GDM1 (cell line): ENCODE measurements around the gene HOXA13.
A peak's percentile ranks its signal among the peaks of the same experiment; 100 is the strongest.

ENCODE experiments used
- DNase-seq: peaks from one replicate; lab custom pipeline; 2025; lab: John Stamatoyannopoulos, UW

The HOXA13 gene

DNA sequence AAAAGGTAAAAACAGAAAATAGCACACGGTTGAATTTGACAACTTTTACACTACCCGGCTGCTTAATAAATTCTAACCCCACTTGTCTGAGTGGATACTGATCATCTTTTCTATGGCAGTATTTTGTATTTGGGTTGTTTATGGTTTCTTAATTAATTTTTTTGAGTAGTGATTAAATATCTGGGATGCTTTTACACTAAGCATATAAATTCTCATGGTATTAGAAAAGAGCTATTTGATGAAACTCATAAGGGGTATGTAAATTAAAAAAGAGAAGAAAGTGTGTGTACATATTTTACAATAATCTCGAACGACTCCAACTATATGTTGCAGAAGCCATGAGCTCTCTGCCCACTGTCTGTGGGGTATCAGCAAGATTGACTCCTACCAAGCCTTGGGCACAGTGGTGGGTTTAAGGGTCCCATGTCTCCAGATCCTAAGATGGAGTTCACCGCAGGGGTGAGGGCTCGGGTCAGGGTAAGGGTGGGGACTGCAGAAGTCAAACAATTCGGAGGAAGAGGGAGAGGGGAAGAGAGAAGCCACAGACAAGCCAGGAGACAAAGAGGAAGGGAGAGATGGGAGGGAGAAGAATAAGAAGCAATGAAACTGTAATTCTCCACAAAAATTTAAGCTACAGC is 7.6 kb upstream of the HOXA13 start:
- DNase-seq, result no peak

DNA sequence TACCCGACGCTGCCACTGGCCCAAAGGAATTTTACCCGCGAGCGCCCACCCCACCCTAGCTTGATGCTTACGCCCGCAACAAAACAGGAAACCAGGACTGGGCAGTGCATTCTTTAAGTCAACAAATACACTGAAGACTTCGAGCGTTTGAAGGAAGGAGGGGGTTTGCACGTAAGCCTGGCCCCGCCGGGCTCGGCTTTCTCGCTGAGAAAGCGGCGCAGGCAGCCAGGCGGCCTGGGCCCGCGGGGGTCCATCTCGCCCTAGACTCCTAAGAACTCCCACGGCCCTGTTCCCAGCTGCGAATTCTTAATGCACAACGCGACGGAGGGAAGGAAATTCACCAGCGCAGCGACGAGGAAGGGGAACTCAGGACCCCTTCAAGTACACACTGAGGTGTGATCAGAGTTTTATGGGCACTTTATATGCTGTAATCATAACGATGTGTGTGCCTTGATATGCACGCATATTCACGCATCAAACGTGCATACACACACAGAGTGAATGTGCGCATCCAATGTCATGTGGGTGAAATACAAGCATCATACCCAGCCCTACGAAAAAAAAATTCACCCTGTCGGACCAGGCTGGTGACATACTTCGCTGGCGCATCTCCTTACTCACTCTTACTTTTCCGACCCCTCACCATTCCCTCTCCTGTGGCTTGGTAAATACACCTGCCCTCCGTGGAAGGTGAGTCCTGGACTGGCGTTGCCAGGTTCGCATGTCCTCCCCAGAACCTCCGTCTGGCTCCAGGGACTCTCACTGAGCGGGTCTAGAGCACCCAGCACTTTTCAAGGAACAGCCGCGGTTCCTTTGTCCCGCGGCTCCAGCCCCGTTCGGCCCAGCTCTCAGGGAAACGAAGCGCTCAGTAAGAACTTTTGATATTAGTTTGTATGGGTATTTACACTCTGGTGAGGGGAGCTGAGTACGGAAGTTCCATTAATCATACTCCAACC is 5.7 kb upstream of the HOXA13 start:
- no peak for DNase-seq

DNA sequence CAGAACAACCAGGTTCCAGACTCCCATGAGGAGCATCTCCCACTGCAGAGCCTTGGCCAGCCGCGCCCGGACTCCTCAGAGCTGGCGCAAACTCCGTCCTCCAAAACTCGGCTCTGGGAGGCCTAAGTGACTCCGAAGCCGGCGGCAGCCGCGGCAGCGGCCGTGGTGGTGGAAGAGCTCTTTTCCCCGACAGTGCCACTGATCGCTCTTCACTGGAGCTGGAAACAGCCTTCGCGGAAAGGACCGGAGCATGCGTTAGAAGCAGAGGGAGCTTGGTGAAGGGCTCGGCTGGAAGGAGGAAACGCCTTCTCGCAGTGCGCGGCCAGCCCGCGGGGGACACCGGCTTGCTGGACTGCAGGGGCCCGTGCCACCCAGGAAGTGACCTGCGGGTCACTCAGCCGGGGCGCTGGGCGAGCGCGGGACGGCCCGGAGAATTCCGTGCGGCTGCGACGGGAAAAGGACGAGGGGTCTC is 5.0 kb upstream of the HOXA13 start:
- no peak for DNase-seq

DNA sequence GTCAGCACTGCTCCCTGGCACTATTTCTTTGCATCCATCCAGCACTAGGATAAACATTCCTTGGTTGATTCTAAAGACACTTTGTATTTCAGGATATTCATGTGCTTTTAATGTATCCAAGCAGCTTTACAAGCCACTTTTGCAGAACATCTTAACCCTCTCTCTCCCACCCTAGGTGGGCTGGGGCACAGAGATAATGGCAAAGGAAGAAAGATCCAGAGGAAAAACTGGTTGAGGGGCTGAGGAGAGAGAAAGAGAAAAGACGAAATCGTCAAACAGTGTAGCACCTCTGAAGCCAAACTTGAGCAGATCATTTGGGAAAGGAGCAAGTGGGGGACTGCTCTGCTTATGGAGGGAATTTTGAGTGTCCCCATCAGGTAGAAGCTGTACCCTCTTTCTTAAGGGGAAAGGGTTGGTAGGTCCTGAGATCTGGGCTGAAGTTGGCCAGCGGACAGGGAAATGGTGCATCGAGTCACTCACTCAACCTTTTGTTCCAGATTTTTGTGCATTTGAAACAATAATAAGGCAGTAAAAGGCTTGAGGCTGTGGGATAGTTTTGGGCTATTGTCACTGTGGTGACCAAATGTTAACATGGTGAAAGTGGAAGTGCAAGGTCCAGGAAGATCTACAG is 4.2 kb upstream of the HOXA13 start:
- DNase-seq, result no peak

DNA sequence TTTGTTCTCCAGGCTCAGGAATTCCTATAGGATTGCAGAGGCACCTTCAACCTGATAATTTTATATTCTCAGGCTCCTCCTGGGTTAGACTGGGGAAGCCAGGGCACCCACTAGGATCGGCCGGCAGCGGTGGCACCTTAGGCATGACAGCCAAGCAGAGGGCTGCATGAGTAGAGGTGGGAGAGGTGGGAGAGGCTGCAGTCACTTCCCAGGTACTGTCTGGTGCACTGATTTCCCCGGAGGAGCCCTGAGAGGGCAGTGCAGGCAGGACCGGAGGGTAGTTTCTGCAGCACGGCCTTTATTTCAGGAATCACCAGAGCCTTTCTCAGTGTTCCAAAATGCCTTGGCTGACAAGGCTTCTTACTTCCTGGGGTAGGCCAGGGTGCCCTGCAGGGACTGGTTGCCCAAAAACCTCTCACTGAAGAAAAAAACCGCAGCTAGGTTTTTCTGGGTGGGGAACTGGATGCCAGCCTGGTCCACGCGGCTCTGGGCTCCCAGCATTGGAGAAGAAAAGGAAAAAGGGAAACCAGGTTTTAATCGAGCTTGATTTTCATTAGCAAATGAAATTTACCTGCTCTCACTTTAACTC is 3.6 kb upstream of the HOXA13 start:
- no peak for DNase-seq

DNA sequence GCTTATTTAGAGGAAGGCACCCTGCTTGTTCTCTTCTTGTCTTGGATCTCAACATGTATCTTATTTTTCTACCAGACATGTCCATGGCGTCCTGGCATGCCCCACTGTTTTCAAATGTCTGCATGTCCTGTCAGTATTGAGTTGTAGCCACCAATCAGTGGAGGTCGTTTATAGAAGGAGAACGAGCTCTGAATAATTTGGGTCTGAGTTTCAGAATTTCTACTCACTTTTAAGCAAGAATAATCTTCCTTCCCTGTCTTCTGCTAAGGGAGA is 2.9 kb upstream of the HOXA13 start:
- DNase-seq, result no peak

DNA sequence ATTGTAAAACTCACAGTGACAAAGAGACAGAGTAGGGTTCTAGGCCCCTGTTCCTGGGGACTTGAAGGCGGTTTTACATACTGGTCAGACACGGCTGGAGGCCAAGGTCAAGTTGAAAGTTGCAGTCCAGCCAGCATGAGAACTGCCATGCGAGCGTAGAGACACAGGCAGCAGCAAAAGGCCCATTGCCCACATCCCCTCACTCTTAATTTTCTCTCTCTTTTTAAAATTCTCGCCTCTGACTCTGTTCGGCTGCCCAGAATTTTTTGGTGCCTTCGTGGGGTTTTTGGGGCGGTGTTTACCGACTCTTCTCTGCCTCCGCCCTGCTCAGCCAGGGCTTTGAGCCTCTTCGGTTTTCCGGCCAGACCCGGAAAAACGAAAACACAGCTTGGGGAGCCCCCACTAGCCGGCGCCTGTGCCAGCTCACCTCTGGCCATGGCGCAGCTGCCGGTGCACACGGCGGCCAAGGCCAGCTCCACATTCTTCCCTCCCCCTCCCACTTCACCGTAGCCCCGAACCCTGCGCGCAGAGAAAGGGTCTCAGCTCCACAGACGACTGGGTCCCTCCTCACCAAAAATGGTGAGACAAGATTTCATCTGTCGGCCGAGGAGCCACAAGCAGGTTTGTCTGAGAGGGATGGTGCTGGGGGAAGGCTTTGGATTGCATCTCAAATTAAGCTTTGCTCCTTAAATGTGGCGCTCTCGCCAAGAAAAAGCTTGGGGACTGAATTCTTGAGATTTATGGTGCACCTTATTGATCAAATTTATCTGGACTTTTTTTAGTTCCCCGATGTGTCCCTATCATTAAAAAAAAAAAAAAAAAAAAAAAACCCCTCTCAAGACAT is 2.3 kb upstream of the HOXA13 start:
- DNase-seq, result no peak

DNA sequence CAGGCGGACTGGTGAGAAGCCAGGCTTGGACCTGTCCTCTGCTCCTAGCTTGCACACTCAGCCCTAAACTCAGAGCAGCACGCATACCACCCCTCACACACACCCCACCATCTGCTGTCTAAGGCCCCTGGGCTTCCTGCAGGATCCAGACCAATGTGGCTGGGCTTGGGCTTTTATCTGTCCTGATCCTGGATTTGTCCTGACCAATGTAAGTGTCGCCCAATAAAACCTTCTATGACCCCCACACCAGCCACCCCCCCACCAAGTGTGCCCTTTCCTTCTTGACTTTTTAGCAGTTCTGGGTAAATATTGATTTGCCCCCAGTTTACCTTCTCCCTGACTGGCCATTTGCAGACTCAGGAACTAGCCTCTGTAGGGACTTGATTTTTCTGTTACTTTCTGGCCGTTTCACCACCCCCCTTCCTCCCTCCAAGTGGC is 1.7 kb upstream of the HOXA13 start:
- DNase-seq, result no peak

DNA sequence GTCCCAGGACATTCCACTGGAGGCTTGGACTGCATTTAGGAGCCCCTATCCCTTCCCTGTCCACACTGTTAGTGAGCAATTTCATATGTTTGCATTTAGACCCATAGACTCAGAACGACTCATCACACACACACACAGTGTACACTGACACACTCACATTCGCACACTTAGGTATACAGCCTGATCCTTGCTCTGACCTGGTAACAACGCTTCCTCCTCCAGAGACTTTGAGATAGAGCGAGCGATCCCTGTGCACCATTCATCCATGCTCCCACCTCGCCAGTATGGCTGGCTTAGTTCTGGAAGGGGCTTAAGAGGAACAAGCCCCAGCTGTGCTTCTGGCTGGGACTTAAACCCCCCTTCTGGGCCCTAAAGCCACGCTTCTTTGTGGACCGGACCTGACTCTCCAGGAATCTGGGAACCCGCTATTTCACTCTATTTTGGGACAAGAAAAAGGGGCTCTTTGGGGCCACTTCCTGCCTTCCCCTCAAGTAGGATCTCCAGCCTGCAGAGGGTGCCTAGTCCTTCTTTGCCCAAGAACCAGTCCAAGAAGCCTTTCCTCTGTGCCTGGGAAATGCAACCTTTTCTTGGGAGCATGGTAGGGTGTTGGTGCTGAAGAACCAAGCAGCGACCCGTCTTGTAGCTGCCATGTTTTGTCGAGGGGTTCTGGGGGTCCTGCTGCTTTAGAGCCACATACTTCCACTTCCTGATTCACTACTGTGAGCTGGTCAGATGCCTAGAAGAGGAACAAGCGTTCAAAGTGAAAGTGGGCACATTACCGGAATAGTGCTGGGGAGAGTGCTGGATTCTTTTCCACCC is 1.1 kb upstream of the HOXA13 start:
- peak; percentile 20 for DNase-seq

DNA sequence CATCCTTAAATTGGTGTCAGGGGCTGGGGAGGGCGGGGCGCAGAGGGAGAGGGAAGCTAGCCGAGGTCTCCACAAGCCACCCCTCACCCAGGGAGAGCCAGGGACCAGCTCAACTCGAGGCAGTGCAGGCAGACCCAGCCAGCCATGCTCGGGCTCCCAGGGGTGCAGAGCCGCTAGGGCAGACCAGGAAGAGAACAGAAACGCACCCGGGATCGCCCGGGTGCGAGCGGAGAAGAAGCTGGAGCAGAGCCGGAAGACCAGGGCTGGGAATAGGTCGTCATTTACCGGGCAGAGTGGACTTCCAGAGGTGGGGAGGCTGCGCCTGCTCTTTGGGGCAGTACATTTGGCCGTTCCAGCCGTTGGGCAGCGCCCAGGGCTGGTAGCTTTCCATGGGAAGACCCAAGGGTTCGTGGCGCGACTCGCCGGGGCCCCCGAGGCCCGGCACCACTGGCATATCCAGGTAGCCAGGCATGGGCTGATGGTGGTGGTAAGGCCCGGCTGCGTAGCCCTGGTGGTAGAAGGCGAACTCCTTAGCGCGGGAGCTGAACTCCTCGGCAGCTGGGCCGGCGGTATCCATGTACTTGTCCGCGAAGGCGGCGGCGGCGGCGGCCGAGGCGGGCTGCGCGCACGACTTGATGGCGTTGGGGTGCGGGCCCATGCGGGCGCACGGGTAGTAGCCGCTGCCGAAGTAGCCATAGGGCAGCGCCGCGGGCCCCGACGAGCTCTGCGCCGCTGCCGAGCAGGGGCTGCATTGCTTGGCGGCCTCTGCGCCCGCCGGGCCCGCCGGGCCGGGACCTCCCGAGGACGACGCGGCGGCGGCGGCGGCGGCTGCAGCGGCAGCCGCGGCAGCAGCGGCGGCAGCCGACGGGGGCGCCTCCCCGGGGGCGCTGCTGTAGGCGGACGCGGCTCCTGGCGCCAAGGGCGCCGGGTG is 755 bp downstream of the HOXA13 start:
- no peak for DNase-seq

DNA sequence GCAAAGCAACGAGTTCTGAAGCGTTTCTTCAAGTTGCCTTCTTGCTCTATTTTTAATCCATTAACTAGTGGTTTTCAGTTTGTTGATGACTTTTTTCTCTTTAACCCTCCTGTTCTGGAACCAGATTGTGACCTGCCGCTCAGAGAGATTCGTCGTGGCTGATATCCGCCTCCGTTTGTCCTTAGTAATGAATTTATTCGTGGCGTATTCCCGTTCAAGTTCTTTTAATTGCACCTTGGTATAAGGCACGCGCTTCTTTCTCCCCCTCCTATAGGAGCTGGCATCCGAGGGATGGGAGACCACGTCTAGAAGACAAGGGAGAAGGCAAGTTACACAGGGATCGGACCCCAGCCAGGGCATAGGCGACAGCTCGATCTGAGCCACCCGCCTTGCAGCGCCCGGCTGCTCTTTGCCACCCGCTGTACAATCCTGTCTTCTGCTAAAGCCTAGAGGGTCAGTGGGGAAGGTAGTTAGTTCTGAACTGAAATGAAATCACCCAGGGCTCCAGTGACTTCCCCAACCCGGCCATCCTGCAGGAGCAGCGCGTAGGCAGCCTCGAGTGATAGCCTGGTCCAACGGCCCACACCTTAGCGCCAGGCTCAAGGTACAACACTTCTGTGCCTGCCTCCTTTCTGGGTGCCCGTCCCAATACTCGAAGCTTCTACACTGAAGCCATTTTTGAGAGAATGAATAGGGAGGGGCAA is 1.6 kb downstream of the HOXA13 start:
- DNase-seq, result no peak

DNA sequence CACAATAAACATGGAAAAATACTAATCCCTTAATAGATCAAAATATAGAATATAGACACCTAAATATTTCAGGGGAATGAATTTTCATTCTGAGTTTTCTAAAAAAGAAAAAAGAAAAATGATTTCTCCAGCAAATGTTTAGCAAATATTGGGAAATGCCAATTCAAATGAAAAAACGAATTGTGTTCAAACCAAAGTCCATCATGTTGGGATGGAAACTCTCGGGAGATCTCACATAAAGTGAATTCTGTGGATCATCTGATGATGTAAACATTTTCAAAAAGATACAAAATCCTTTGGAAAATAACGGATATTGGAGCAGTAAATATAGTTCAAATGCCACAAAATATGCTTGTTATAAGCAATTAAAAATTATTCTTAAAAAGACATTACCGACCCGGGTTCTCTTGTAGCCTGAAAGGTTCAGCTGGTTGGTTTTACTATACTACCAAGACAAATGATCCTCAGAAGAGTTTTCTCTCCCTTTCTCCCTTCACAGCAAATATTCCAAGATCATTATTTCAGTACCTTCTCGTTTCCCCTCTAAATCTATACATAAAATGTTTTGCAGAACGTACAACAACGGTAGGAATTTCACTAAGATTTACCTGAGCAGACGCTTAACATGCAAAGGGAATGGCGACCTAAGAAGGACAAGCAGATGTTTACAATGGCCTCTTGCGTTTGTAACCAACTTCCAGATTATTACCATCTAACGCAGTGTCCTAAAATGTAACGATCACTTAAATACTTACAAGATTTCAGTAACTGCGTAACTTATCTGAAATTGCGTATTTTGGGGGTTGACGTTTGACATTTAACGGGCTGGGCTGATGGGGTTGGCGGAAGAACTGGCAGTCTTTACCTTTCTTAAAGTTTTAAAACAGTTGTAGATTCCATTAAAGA is 2.5 kb downstream of the HOXA13 start:
- DNase-seq, result no peak

DNA sequence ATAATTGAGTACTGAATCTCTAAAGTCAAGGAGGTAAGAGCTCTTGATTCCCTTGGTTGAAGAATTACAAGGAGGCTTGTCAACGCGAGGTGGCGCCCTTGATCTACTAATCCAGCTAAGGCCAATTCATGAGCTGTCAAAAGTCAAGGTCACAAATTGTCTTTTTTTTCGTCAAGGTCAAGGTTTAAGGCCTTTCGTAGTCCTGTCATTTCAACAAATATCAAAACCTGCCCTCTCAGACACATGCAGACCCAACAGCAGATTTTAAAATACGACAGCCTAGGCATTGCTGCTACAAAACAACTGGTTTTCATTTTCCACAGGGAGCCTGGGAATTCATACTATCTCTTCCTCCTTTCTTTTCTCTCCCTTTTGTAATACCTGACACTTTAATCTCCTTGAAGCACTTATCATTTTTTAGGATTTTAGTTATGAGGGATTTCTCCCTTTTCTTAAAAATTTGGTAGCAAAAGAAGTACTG is 3.6 kb downstream of the HOXA13 start:
- peak; percentile 72 for DNase-seq

DNA sequence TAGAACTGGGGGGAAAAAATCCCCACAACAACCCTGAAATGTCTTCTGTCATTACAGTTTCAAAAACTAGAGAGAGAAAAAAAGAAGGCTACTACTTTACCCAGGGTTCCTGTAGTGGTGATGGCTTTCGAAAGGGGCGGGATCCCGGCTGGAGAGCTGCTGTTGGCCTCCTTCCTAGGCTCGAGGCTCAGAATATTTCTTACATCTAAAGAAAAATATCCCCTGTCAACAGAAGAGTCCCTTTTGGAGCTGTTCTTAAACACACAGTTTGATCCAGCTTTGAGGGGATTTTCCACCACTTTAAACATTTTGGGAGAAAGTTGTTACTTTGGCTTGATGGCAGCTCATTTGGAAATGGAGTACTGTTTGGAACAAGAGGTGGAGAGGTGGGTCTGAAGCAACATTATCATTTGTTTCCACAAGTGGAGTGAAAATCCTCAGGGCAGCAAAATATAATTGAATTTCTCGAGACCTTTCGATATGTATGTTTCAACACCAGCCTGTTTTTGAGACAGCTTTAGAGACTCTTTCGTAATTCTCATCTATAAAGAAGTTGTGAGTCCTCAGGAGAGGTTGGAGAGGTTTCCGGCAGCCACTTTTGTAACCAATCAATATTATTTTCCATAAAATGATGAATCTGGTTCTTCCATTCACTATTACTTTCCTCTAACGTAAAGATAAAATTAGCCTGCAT is 5.1 kb downstream of the HOXA13 start:
- no peak for DNase-seq

DNA sequence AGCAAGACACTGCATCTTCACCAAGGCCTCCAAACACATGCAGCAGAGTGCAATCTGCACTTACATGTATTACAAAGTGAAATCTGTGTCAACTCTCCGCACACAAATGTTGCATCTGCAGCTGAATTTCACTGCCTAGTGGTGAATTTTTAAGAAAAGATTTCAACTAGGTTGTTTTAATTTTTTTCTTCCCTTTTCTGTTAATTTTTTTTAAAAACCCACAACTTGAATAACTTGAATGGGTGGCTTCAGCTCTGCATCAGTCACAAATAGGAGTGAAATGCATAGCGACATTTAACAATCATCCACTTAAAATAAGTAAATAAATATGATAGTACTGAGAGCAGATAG is 5.9 kb downstream of the HOXA13 start:
- DNase-seq, result no peak

DNA sequence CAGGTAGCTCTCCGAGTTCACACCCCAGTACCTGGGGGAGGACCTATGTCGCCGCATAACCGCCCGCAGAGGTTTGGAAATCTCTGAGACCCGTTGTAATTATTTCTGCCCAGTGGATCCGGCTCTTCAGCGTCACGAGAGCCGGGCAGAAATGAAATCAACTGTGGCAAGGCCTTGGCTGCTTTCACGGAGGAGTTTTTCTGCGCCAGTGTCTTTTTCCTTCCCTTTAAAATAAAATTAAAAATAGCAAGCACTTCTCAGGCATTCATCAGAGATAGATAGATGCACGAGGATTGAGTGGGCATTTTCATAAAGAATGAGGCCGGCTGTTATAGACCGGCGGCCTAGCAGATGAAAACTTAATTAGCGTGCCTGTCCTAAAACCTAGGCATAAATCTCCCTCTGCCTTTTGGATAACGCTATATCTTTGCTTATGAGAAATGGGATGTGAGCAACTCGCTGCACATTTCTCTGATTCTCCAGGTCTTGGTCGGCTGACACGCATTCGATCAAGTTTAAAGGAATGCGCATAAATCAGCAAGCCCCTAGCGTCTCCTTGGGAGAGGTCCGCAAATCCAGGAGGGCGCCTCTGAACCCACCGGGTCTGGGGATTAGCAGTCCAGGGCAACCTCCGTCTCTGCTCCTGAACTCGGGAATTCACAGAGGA is 6.4 kb downstream of the HOXA13 start:
- no peak for DNase-seq
